ENCODE results near the gene ATP6V1F.

ATP6V1F gene

DNA sequence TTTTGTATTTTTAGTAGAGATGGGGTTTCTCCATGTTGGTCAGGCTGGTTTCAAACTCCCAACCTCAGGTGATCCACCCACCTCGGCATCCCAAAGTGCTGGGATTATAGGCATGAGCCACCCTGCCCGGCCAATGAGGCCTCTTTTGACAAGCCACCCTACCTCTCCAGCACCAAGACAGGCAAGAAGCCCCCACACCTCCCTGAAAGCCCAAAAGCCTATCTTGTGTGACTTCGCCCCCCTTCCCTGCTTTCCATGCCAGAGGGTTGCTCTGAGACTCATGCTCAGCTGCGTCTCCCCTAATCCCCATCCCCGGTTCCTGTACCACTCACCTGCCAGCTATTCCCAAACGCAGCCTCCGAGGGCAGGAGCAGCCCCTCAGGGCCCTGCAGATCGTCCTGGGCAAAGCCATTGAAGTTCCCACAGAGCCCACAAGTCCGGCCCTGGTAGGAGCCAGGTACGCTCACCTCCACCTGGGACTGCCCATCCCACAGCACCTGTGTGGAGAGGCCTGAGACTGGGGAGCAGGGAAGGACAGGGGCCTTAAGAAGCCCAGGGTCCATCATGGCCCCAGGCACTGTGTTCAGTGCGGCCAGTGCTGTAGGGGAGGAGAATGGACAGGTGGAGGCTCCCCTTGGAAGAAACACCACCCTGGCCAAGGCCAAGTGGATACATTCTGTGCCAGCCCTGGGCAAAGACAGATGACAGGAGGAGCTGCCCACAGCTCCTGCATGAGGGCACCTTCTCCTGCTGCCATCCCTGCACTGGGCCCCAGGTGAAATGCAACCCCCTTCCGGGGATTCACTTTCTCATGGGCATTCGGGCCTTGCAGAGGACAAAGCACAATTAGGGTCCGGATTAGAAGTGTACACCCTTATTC is 15.8 kb downstream of the ATP6V1F start:
- H3K27ac Mint-ChIP-seq = no peak overlapping the region
- H3K36me3 Mint-ChIP-seq (ENCODE audit: low read depth) = no peaks in the 10 kb centered on the region

DNA sequence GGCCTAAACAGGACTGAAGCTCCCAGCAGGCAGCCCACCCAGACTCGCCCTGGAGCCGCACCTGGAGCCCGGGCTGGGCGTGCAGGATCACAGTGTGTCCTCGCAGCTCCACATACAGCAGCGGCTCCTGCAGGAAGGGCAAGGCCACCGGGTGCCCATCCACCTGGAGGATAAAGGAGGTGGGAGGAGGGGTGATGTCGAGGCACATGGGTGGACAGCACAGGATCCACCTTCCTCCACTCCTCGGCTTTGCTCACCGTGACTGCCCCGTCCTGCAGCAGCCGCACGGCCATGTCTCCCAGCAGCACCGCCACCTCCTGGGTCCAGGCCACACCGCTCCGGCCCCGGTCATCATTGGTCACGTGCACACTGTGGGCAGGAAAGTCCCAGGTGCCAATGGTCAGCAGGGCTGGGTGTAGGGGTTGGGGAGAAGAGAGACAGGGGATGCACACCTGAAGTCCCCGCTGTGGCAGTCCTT is 16.8 kb downstream of the ATP6V1F start:
- H3K27me3 Mint-ChIP-seq = peaks cover 2% of the 10 kb centered on the region
- H3K27ac Mint-ChIP-seq = no peak overlapping the region
- no peaks in the 10 kb centered on the region for H3K36me3 Mint-ChIP-seq (ENCODE audit: low read depth)
- no peaks in the 10 kb centered on the region for H3K9me3 Mint-ChIP-seq
- peaks cover 3% of the 10 kb centered on the region for H3K4me1 Mint-ChIP-seq (ENCODE audit: low read depth)
- no peak overlapping the region for H3K4me3 Mint-ChIP-seq
- DNase-seq = no peak

More for the DNA sequence above, 15.8 kb downstream of the ATP6V1F start:
- Mint-ChIP-seq H3K9me3 (no peaks in the 10 kb centered on the region), H3K27me3 (no peaks in the 10 kb centered on the region), H3K4me1 (ENCODE audit: low read depth) (peaks cover under 1% of the 10 kb centered on the region), H3K4me3 (no peak overlapping the region)
- no peak for DNase-seq

DNA sequence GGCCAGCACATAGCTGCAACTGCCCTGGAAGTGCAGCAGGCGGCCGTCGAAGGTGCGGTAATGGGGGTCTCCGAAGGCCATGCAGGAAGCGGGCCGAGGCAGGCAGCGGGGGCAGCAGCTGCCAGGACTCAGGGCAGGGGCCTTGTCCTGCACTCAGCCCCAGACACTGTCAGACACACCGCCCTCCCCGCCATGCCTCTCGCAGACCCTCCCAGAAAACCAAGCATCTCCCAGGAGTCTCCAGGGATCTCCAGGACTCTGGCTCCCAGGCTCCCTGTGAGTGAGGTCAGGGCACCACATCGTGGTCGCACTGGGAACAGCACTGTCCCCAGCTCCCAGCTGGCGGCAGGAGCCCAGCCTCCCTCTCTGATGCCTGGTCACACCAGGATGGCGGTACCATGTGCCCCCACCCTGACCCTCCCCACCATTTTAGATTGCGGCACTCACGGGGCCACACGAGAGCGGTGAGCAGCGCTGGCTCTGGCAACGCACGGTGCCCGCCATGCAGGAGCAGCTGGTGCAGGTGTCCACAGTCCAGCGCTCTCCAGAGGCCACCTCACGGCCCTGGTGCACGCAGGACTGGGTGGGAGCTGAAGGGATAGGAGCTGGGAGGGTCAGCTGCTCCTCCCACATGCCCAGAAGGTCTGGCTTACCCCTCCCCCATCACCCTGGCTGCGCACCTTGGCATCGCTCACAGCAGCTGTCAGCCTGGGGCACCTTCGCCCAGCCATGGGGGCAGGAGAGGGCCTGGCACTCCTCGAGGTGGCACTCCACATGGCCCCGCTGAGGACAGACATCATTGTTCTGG is 17.5 kb downstream of the ATP6V1F start:
- Mint-ChIP-seq H3K4me3 (no peak overlapping the region), H3K36me3 (ENCODE audit: low read depth) (no peaks in the 10 kb centered on the region), H3K9me3 (no peaks in the 10 kb centered on the region), H3K4me1 (ENCODE audit: low read depth) (peaks cover 3% of the 10 kb centered on the region), H3K27me3 (peaks cover 2% of the 10 kb centered on the region), H3K27ac (no peak overlapping the region)
- DNase-seq = no peak

DNA sequence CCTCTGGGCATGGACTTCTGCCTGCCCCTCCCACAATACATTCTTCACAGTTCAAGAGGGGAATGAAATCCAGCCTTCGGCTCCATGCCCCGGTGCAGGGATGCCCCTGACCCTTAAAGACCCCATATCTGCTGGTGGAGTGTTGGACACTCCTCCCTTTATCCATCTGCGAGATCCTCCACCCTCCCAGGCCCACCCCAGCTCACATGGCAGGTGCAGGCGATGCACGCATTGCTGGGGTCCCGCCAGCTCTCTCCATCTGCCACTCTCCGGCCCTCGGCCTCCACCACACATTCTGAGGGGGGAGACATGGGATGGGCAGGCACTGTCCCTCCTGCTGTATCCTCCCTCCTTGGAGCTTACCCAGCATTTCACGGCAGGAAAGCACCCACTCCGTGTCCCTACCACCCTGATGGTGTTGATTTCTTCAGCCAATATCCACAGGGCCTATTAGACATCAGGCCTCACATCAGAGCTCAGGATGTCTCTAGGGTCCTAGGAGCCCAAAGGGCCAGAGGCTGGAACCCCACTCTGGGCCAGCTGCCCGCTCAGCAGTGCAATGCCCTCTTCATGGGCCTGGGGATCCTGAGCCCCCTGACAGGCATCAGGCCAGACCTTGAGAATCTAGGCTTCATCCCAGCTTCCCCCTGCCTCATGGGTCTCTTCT is 18.3 kb downstream of the ATP6V1F start:
- Mint-ChIP-seq H3K27ac (no peak overlapping the region), H3K9me3 (no peaks in the 10 kb centered on the region), H3K4me3 (no peak overlapping the region), H3K27me3 (peaks cover 6% of the 10 kb centered on the region), H3K36me3 (ENCODE audit: low read depth) (no peaks in the 10 kb centered on the region), H3K4me1 (ENCODE audit: low read depth) (peaks cover 3% of the 10 kb centered on the region)
- DNase-seq = no peak

DNA sequence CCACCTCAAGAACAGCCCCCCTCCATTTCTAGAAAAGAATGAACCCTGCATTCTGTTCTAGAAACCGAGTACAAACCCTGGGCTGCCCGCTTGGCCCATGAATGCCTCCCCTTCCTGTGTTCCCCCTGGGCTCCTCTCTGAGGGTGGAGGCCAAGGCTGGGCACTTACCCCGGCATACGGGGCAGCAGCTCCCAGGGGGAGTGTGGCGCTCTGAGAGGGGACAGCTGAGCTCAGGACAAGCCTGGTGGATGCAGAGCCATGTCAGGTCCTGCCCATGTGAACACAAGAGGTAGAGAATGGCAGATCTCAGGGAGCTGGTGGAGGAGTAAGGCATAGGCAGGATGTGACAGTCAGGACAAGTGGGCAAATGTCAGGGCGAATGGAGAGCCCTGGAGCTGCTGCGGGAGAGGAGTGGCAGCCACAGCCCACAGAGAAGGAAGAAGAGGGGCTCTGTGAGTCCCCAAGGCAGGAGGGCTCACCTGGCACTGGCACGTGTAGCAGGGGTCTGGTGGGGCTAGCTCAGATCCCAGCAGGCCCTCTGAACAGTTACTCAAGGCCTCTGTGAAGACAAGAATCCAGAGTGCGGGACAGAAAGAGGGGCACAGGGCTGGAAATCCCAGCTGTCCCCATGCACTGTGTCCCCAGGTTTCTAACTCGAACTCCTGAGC is 18.9 kb downstream of the ATP6V1F start:
- Mint-ChIP-seq H3K27ac (no peak overlapping the region), H3K4me1 (ENCODE audit: low read depth) (peaks cover 3% of the 10 kb centered on the region), H3K36me3 (ENCODE audit: low read depth) (no peaks in the 10 kb centered on the region), H3K27me3 (peaks cover 8% of the 10 kb centered on the region), H3K9me3 (no peaks in the 10 kb centered on the region), H3K4me3 (no peak overlapping the region)
- no peak for DNase-seq

DNA sequence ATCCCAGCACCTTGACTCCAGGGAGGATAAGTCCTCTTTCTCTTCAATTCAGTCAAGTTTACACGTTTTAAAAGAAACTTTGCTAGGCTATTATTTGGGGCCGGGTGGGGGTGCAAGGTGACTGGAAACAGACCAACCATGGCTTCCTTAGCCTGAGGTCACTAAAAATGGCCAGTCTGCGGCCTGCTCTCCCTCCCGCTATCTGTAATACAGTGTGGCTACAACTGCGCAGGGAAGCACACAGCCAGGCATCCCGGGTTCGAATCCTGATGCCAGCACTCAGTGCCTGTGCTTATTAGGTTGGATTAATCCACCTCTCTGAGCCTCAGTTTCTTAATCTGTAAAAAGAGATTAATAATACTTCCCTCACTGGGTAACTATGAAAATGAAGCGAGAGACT is 19.5 kb downstream of the ATP6V1F start:
- Mint-ChIP-seq H3K36me3 (ENCODE audit: low read depth) (no peaks in the 10 kb centered on the region), H3K9me3 (no peaks in the 10 kb centered on the region), H3K27me3 (peaks cover 8% of the 10 kb centered on the region), H3K4me1 (ENCODE audit: low read depth) (peaks cover 3% of the 10 kb centered on the region), H3K27ac (no peak overlapping the region), H3K4me3 (no peak overlapping the region)
- DNase-seq = no peak

DNA sequence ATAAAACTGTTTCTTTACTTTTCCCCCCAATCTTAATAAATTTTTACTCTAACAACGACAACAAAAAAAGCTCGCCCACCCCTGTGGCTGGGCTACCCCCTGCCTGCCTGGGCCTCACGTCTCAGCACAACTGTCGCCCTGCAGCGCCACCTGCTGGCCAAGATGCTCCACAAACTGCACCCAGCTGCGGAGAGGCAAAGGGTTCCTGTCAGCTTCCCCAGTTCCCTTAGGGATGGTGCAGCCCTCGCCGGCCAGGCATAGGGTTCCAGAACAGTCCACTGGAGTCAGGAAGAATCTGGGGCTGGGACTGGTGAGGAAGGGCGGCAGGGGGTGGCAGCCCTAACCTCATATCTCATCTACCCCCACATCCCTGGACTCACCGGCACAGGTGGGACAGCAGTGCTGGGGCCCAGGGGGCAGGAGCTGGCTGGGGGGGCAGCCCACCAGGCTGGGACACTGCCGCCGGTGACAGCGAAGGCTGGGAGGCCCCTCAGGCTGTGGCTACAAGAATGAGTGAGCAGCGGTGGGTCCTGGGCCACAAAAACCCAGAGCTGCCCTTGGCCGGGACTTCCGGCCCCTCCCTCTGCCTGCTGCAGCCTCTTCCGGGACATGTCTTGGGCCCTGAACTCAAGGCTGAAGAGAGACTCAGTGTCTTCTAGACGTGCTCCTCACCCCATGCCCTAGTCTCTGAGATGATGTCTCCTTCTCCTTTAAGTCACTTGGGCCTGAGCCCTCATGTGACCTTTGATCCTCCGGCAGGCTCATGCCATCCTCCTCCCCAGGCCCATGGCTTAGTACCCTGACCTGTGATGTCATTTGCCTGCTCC is 21.2 kb downstream of the ATP6V1F start:
- Mint-ChIP-seq H3K9me3 (no peaks in the 10 kb centered on the region), H3K36me3 (ENCODE audit: low read depth) (no peaks in the 10 kb centered on the region), H3K27ac (no peak overlapping the region), H3K4me1 (ENCODE audit: low read depth) (peaks cover 3% of the 10 kb centered on the region), H3K4me3 (peak overlapping the region; percentile 35), H3K27me3 (peaks cover 8% of the 10 kb centered on the region)
- peak; percentile 92 for DNase-seq

DNA sequence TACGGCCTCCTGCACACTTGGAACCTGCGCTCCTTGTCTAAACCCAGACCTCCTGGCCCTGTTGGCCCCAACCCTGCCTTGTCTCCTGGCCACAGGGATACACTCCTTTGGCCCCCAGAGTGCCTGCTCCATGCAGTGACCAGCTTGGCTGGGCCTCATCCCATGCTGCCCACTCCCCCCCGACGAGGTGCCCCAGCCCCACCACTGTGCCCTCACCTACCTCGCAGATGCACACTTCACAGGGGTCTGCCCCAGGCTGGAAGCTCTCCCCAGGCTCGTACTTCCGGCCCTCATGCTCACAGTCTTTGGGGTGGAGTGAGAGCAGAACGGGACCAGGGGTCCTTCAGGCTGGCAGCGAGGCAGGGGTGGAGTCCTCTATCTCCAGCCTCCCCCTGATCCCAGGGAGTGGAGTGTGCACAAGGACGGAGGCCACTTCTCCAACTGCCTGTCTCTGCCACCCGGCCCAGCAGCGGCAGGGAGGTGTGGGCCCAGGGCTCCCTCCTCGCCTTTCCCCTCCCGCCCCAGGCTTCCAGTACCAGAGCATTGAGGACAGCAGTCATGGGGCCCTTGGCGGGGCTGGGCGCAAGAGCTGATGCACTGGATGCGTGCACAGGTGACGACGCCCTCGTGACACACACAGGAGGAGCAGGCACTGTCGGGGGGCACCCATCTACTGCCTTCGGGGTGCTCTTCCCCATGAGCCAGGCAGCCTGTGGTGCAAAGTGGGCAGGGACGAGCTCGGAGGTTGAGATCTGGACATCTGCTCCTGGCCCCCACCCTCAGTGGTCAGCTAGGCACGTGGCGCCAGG is 22.1 kb downstream of the ATP6V1F start:
- Mint-ChIP-seq H3K9me3 (no peaks in the 10 kb centered on the region), H3K4me1 (ENCODE audit: low read depth) (peaks cover 3% of the 10 kb centered on the region), H3K27ac (no peak overlapping the region), H3K27me3 (peaks cover 11% of the 10 kb centered on the region), H3K4me3 (no peak overlapping the region), H3K36me3 (ENCODE audit: low read depth) (no peaks in the 10 kb centered on the region)
- no peak for DNase-seq

DNA sequence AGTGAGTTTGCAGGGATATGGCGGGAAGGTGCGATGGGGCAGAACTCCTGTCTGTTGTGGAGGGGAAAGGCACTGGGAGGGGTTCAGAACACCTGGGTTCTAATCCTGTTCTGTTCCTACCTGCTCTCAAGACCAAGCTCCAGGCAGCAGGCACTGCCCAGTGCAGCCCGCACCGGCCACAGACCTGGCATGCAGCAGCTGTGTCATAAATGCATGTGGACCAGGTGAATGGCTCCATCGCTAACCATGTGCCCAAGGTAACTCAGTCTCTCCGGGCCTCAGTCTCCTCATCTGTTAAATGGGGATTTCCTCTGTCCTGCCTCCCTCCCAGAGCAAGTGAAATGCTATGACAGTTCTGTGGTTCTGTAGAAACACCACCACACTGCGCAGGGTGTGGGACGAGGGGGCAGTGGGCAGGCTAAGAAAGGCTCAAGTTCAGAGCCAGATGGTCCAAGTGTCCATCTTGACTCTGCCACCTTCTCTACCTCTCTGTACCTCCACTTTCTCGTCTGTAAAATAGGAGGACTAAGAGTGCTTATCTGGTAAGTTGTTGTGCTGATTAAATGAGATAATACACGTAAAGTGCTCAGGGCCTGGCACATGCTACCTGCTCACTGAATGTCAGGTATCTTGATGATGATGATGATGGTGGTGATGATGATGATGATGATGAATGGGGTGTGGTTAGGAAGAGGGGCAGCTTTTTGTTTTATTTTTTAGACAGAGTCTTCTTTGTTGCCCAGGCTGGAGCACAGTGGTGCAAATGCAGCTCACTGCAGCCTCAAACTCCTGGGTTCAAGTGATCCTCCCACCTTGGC is 22.9 kb downstream of the ATP6V1F start:
- Mint-ChIP-seq H3K4me1 (ENCODE audit: low read depth) (peaks cover 3% of the 10 kb centered on the region), H3K4me3 (no peak overlapping the region), H3K9me3 (no peaks in the 10 kb centered on the region), H3K27me3 (peaks cover 17% of the 10 kb centered on the region), H3K27ac (no peak overlapping the region), H3K36me3 (ENCODE audit: low read depth) (no peaks in the 10 kb centered on the region)
- DNase-seq = no peak

DNA sequence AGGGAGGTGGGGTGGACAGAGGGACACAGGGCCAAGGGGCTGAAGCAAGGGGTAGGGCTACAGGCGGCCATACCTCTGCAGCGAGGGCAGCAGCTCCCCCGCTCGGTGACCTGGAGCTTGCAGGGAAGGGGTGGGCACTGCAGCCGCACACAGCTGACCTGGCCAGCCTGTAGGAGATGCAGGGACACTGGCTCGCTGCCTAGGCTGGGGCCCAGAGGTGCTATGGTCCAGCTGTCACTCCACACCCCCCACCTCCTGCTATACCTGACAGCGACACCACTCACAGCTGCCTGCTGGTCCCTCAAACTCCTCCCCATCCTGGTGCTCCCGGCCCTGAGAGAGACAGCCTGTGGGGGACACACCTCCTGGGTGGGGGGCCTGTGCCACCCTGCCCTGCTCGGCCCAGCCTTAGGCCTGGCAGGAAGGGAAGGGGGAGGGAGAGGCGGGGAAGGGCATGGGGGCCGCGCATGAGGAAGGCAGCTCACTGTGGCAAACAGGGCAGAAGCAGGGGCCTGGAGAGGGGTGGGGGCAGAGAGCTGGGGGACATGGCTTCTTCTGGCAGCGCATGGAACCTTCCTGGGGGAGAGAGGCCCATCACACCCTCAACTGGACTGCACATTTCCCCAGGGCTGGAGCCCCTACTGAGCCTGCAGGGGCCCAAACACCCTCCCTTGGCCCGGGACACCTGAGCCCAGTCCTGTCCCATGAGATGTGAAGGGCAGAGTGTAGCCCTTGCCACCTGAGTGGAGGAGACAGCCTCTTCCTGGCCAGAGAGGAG is 23.9 kb downstream of the ATP6V1F start:
- peaks cover 17% of the 10 kb centered on the region for H3K27me3 Mint-ChIP-seq
- H3K36me3 Mint-ChIP-seq (ENCODE audit: low read depth) = no peaks in the 10 kb centered on the region
- no peak overlapping the region for H3K4me3 Mint-ChIP-seq
- no peak for DNase-seq
- no peak overlapping the region for H3K27ac Mint-ChIP-seq
- H3K4me1 Mint-ChIP-seq (ENCODE audit: low read depth) = peaks cover 3% of the 10 kb centered on the region
- no peaks in the 10 kb centered on the region for H3K9me3 Mint-ChIP-seq

DNA sequence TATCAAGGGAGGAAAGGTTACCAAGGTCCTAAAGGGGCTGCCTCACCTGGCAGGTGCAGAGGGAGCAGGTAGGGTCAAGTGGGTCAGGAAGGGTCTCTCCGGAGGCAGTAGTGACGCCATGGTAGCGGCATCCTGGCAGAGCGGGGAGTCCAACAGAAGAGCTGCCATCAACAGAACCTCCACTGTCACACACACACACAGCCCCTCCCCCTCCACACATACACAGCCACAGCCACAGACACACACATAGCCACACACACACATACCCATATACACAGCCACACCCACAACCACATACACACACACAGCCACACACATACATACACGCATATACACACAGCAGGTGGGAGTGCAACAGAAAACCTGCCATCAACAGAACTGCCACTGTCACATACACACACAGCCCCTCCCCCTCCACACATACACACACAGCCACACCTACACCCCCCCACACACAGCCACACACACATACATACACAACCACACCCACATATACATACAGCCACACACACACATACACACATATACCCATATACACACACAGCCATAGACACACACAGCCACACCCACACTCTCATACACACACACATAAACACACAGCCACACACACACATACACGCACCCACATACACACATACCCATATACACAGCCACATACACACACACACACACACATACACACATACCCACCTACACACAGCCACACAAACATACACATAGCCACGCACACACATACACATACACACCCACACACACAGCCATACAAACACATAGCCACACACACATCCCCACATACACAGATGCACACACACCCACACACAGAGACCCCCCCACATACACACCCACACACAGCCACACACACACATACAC is 24.7 kb downstream of the ATP6V1F start:
- no peaks in the 10 kb centered on the region for H3K9me3 Mint-ChIP-seq
- H3K27ac Mint-ChIP-seq = no peak overlapping the region
- no peak for DNase-seq
- no peak overlapping the region for H3K4me3 Mint-ChIP-seq
- no peaks in the 10 kb centered on the region for H3K36me3 Mint-ChIP-seq (ENCODE audit: low read depth)
- H3K27me3 Mint-ChIP-seq = peaks cover 22% of the 10 kb centered on the region
- peaks cover 3% of the 10 kb centered on the region for H3K4me1 Mint-ChIP-seq (ENCODE audit: low read depth)

Measured in activated T-cell treated with anti-CD3 and anti-CD28 coated beads, Interleukin-2, amount 50 U/mL, for 24 hours (primary cell).